SHP77 treated with DMSO at 0.1 percent for 48 hours (cell line): ENCODE measurements around the gene SCN10A.

Experiments used
- DNase-seq: peaks from one replicate; lab custom pipeline; 2025; lab: John Stamatoyannopoulos, UW

SCN10A gene

DNA sequence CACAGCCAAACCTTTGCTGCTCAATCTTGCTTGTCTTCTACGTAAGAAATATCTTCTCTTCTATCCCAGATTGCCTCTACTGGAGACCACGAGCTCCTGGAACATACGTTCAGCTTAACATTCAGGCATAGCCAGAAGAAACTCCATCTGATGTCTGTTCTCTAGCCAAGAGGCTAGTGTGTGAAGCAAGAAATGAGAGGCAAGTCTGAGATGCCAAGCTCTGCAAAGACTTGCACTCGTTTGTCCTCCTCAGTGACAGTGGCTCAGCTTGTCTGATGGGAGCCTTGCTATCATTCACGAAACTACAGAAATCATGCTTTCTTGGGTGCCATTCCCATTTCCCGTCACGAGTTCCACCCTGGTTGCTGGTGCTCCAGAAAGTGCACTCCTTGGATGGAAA lies at the start of gene SCN10A:
Gene SCN10A, minus strand, starts transcription at position 192 of the 400 bp plus-strand sequence. CDS start 22,207 bp downstream, outside the sequence.
- DNase-seq, result no peak

DNA sequence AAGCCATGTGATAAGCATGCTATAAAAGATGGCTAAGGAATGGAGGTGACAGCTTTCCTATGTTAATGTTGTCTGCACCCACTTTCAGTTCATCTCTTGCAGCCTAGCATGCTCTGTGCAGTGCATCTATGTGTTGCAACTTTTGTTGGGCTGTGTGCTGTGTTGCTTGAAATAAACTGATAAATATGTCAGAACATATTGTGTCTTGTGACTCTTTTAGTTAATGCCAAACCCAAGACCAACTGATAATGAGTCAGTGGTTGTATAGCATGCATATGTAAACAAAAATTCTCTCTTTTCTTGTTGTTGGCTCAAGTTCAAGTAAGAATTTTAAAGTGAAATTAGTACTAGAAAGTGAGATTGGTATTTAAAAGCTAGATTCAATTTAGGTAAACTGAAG lies 37.0 kb upstream of the SCN10A start:
- no peak for DNase-seq

- no peak for DNase-seq
Measured at GRCh38 chr3:38843898-38844297, 27.9 kb upstream of the SCN10A start.

DNA sequence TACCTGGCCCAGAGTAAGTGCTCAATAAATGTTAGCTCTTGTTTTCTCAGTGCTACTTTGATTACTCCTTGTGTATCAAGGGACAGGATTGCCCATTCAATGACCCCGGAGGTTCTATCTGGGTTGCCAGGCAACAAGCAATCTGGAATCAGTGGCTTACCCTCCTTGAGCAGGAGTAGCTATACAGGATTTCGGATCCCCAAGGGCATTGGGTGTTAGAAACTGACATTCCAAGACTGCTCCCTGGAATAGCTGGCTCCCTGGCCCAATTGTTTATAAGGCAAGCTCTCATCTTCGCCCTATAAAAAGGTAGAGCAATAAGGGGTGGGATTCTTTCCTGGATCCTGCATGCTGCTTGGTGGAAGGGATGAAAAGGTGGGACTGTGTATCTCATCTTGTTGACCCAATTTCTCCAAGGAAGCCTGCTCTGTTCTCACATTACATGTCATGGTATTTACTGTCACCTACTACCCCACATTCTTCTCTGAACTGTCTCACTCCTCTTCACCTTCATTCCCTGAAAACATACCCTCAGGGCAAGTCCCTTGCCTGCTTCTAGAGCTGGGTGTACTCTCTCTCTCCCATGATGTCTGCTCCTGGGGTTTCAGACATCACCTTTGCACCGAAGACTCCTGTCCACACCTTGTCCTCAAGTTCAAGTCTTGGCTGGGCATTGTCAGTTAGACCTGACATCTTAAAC lies 26.4 kb upstream of the SCN10A start:
- DNase-seq, result no peak

DNA sequence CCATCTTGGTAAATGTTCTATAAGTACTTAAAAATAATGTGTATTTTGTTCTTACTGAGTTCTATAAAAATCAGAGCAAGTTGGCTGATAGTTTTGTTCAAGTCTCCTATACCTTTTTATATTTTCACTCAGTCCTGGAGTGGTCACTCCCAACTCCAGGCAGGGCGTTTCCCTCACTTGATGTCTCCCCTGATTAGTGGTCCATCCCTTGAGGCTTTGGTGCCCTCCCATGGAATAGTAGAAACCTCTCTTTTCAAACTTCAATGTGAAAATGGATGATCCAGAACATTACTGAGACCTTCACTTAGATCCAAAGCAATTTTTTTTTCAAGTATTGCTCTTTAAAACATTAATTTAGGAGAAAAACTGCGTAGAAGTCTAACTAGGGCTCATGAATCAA lies 25.0 kb upstream of the SCN10A start:
- no peak for DNase-seq

GRCh38 chr3:38837358-38837757 lies 21.3 kb upstream of the SCN10A start:
- no peak for DNase-seq

DNA sequence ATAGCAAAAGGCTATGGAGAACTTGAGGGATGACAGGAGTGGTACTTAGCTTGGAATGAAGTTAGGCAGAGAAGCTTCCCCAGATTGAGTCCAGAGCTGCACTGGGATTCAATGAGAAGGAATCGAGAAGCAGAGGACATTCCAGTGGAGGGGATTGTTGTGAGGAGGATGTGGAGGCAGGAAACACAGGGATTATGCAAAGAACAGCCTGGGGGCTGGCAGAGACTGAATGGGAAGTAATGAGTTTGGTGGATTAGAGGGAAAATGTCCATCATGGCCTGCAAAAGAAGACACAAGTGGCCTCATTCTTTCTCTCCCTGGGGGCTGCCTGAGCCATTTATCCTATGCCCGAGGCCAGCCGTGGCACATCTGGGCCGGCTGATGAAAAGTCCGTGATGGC lies 20.5 kb upstream of the SCN10A start:
- DNase-seq, result no peak

DNA sequence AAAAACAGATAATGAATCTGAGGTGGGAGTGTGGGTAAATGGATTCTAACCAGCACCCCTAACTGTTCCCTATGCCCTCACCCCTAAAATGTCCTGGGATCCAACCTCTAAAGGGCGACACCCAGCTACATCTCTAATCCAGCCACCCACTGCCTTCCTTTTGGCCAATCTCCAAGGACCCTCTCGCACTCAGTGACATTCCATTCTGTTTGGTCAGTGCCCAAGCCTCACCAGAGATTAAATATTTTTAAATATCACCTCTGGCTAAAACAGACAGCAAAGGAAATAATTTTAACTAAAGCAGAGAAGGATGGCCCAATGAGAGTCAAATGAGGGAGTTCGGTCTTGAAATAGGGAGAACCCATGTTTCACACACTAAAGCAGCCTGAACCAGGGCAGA lies 19.9 kb upstream of the SCN10A start:
- DNase-seq, result no peak

- DNase-seq, result no peak
Measured at GRCh38 chr3:38834717-38835116, 18.7 kb upstream of the SCN10A start.

- no peak for DNase-seq
Measured at GRCh38 chr3:38834110-38834509, 18.1 kb upstream of the SCN10A start.

DNA sequence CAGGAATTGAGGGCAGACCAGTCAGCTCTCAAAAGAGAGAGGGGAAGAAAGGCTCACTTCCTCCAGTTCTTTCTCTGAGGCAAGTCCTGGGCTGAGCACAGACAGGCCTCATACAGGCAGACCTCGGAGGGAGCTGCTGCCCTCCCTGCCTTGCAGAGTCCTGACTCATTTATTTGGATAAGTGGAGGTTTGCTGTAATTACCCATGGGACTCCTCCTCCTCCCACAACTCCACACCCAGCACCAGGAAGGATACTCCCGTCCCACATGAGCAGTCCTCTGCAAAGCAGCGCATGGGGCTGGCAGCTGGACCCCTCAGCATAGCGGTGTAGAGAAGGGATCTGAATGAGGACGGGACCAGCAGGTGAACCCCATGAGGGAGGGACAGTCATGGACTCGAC lies 13.4 kb upstream of the SCN10A start:
- DNase-seq, result no peak

GRCh38 chr3:38828681-38829080 lies 12.7 kb upstream of the SCN10A start:
- DNase-seq, result no peak

DNA sequence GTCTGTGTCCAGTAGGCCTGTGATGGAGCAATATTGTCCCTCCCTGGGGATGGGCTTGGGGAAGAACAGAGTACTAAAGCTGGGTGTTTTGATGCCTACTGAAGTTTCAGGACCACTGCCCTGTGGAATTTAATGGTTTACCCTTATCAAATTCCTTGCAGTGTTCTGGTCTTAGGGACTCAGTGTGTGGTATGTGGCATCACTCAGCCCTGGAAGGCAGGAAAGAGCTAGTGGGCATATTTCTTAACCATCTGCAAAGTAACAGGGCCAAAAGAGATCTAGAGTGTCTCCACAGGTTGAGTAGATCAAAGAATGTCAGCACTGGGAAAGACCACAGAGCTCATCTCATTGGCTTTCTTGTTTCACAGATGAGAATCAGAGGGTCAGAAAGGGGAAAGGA lies 11.8 kb upstream of the SCN10A start:
- DNase-seq, result no peak

DNA sequence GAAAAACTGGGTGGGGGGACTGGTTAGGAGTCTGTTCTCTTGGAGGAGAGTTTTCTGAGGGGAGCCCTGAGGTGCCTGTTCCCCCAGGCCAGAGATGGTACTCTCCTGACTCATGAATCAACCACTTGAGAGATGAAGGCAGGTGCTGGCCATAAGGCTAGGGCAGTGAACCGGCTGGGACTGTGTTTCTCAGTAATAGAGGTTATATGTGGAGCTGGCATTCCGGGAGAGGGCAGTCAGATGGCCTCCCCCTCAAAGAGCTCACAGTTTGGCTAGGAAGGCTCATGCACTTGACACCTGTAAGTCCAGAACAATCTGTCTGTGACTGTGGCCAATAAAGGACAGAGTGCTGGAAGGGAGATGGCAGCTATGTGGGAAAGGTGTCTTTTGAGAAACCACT lies 10.0 kb upstream of the SCN10A start:
- DNase-seq, result no peak

DNA sequence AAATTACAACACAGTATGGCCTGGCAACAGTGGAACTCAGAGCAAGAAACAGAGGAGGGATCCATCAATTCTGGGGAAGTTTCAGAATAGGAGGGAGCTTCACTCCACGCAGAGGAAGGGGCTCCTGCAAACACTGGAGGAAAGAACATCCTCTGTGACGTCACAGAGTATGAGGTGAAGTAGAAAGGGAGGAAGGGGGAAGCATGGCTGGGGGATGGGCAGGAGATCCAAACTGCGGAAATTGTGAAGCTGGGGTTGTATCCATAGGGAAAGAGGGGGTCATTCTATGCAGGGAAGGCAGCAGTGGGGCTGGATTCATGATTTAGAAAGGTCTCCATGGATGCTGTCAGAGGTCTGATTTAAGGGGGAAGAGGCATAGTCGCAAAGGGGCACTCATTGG lies 8.3 kb upstream of the SCN10A start:
- no peak for DNase-seq

- DNase-seq, result no peak
Measured at GRCh38 chr3:38823722-38824121, 7.7 kb upstream of the SCN10A start.

DNA sequence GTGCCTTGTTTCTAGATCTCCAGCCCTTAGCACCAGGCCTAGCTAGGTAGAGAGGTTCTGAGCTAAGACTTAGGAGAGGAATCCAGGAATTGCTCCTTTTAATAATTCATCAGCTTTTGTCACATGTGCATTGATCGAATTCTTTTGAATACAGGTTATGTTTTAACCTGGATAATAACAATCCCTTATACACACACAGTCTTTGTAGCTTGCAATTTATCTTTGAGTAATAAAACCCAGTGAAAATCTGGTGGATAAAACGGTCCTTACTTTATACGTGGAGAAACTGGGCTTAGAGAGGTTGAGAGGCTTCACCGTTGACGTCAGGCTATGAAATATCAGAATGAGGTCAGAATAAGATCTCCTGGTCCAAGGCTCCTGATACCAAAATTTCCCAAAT lies 7.2 kb upstream of the SCN10A start:
- no peak for DNase-seq

- DNase-seq, result no peak
Measured at GRCh38 chr3:38811822-38812221, 4.2 kb downstream of the SCN10A start.

GRCh38 chr3:38805765-38806386 lies 10.1 kb downstream of the SCN10A start:
- DNase-seq, result no peak

- DNase-seq, result no peak
Measured at GRCh38 chr3:38805004-38805403, 11.0 kb downstream of the SCN10A start.

GRCh38 chr3:38800511-38800910 lies 15.5 kb downstream of the SCN10A start:
- no peak for DNase-seq

GRCh38 chr3:38793721-38794120 lies 22.3 kb downstream of the SCN10A start:
- no peak for DNase-seq

DNA sequence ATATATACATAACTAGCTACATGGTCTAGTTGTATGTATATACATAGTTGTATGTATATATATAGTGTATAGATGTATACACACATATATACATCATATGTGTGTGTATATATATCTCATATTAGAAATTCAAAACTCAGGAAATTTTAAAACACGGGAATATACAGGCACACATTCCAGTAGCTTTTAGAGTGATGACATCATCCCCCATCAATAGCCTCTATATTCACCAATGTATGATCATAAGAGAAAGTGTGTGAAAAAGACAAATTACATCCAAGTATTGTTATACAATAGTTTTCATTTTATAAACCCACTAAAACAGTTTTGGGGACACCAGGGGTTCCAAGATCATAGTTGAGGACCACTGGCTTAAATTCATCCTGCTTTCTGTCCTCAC lies 23.0 kb downstream of the SCN10A start:
- DNase-seq, result no peak

GRCh38 chr3:38782148-38782547 lies 33.9 kb downstream of the SCN10A start:
- DNase-seq, result no peak
